HFFc6 (cell line): ENCODE data around the gene PSD4. TPM values are rescaled to one million over a fixed set of nuclear protein-coding genes. Genes with fewer than 3 reads are reported as not detected.

Experiments used
- DNase-seq: peaks from one replicate; pipeline ENCODE4 v3.0.0-alpha.2; 2018
- H3K27ac Mint-ChIP-seq: 2 replicates; pipeline ENCODE4 v1.8.0; 2020; ENCODE audit warnings: mild to moderate bottlenecking, mixed read lengths
- H3K27me3 Mint-ChIP-seq: 2 replicates; pipeline ENCODE4 v1.8.0; 2021; ENCODE audit warnings: mild to moderate bottlenecking, moderate library complexity, mixed read lengths; ENCODE audit not compliant: insufficient read depth
- H3K36me3 Mint-ChIP-seq: 2 replicates; pipeline ENCODE4 v1.8.0; 2021; ENCODE audit warnings: low read depth, mixed read lengths
- H3K4me1 Mint-ChIP-seq: 2 replicates; pipeline ENCODE4 v1.8.0; 2020; ENCODE audit warnings: low read depth, mixed read lengths
- H3K4me3 Mint-ChIP-seq: 2 replicates; pipeline ENCODE4 v1.8.0; 2020; ENCODE audit warnings: mild to moderate bottlenecking, moderate library complexity, mixed read lengths
- H3K9me3 Mint-ChIP-seq: 2 replicates; pipeline ENCODE4 v1.8.0; 2020; ENCODE audit warnings: mild to moderate bottlenecking, mixed read lengths
- CTCF ChIP-seq: fragments of 200-600 bp; sonication (generic); IDR thresholded peaks from 2 replicates; pipeline ENCODE4 v1.5.0; 2021; ENCODE audit warnings: antibody characterized with exemption, mild to moderate bottlenecking
- total RNA-seq, 6 experiments: library from RNA; stranded (reverse); fragmentation: NEBNext Ultra II Directional; extraction: Animal tissue kit (Norgen Biotek cat#: 25700); gene quantifications; 2 replicates in 1 of 6; 3 replicates in 5 of 6; pipeline ENCODE4 v1.2.3, GENCODE V29; 2021

The PSD4 gene
- total RNA-seq, 6 experiments from 2014 or later: 0.76 to 1.8 (median 1.1) TPM

DNA sequence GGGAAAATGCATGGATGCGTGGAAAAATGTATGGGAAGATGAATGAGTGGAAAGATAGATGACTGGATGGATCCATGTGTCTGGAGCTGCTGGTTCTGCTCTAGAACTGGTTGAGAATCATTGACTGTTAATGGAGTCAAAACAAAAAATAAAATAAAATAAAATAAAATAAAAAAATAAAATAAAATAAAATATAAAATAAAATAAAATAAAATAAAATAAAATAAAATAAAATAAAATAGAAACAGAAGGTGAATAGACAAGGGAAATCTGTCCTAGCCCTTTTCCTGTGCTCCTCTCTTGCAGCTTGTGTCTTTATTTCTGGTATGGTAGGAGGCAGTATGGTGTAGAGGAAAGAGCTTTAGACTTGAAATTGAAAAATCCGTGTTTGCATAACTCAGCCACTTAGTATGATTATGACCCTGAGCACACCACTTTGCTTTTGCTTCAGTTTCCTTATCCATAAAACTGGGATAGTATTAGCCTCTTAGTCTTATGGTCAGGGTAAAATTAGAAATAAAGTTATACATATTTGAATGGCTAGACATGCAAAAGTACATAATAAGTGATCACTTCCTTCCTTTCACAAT, 51.0 kb downstream of the PSD4 start:
- Mint-ChIP-seq H3K36me3 (no peaks in the 10 kb centered on the region), H3K27ac (no peak overlapping the region), H3K9me3 (no peaks in the 10 kb centered on the region), H3K4me1 (peaks cover 10% of the 10 kb centered on the region), H3K27me3 (peaks cover 1% of the 10 kb centered on the region; the same call in 1 of the 2 replicates), H3K4me3 (no peak overlapping the region)
- no peak for DNase-seq
- TF ChIP-seq CTCF: no peak

- H3K4me1 Mint-ChIP-seq: peaks cover 6% of the 10 kb centered on the region
- no peaks in the 10 kb centered on the region for H3K9me3 Mint-ChIP-seq
- peak; percentile 40 for DNase-seq
- H3K27me3 Mint-ChIP-seq: peaks cover 3% of the 10 kb centered on the region
- no peaks in the 10 kb centered on the region for H3K36me3 Mint-ChIP-seq
- no peak for TF ChIP-seq CTCF
- peak overlapping the region; percentile 39; the same call in 1 of the 2 replicates for H3K27ac Mint-ChIP-seq
- no peak overlapping the region for H3K4me3 Mint-ChIP-seq
Observed at GRCh38 chr2:113225263-113226259, 51.8 kb downstream of the PSD4 start.

GRCh38 chr2:113226462-113226861, 52.7 kb downstream of the PSD4 start:
- no peak overlapping the region for H3K27ac Mint-ChIP-seq
- peaks cover 6% of the 10 kb centered on the region for H3K4me1 Mint-ChIP-seq
- H3K9me3 Mint-ChIP-seq: no peaks in the 10 kb centered on the region
- DNase-seq: no peak
- no peak for TF ChIP-seq CTCF
- peaks cover 3% of the 10 kb centered on the region for H3K27me3 Mint-ChIP-seq
- H3K36me3 Mint-ChIP-seq: no peaks in the 10 kb centered on the region
- H3K4me3 Mint-ChIP-seq: no peak overlapping the region

DNA sequence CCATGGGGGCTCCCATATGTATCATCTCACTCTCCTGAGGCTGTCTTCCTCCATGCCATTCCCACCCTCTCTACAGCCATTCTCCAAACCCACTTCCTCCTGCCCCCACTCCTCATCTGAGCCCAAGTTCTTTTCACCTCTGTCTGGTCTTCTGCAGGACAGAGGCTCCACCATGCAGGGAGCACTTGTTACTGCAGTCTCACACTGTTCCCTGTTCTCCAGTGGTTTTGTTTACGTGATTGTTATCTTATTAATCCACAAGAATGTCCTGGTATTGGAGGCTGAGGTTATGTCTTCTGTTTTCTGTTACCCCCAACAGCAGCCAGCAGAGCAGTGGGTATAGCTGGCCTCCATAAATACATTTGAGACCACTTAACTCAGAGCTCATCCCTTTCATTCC, 53.5 kb downstream of the PSD4 start:
- H3K9me3 Mint-ChIP-seq: no peaks in the 10 kb centered on the region
- no peak for DNase-seq
- H3K36me3 Mint-ChIP-seq: no peaks in the 10 kb centered on the region
- TF ChIP-seq CTCF: no peak; the same call in 1 of the 2 replicates
- H3K27me3 Mint-ChIP-seq: peaks cover 3% of the 10 kb centered on the region
- no peak overlapping the region for H3K4me3 Mint-ChIP-seq
- peaks cover 6% of the 10 kb centered on the region for H3K4me1 Mint-ChIP-seq
- no peak overlapping the region for H3K27ac Mint-ChIP-seq

- Mint-ChIP-seq H3K36me3 (no peaks in the 10 kb centered on the region), H3K27me3 (peaks cover 3% of the 10 kb centered on the region), H3K27ac (no peak overlapping the region), H3K9me3 (no peaks in the 10 kb centered on the region), H3K4me3 (no peak overlapping the region), H3K4me1 (peaks cover 6% of the 10 kb centered on the region)
- TF ChIP-seq CTCF: no peak
- no peak for DNase-seq
Observed at GRCh38 chr2:113227698-113228097, 53.9 kb downstream of the PSD4 start.
